NCI-H446 (cell line): ENCODE data around the gene COMMD10.
A peak's percentile ranks its signal among the peaks of the same experiment; 100 is the strongest.
"Not testable (repeated sequence)": the region's sequence is repeated elsewhere in the genome, so short reads cannot be mapped to it uniquely, and the experiment has no call there.

Experiments
- DNase-seq, 2 experiments: peaks; one replicate each; lab custom pipeline; 2025; lab: John Stamatoyannopoulos, UW

Gene COMMD10

DNA sequence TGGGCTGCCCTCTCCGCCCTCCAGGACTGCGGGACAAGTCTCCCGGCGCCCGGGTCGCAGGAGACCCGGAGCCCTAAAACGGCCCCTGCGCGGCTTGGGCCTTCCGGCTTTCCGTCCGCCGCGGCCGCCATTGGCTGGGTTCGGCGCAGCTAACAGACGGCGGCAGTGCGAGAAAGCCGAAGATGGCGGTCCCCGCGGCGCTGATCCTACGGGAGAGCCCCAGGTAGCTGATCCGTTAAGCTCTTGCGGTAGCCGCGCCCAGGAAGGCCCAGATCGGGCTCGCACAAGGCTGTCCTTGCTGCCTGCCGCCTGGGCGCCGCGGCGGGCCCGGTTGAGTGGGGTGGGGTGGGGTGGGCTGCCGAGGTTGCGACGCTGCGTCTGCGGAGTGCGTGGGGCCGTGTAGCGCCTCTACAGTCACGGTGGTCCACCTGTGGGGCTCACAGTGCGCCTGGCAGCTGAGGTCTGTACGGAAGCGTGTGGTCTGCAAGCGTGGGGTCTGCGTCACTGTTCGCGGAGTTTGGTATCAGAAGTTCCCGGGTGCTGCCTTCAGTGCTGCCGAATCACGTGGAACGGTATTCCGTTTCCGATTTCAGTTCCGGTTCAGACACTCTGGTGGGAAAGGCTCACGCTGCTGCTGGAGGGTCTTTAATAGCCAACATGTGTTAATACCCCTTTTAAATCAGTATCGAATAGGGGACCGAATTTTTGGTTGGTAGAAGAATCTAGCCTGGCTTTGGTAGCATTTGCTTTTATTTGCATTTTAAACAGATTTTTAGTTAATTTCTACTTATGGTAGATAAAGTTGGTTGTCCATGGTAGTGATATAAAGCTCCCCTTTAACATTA lies at the start of gene COMMD10:
TSS of gene COMMD10 (plus strand) at position 155 of the 845 bp plus-strand sequence.
- peak; percentile 24 to 79 for DNase-seq

DNA sequence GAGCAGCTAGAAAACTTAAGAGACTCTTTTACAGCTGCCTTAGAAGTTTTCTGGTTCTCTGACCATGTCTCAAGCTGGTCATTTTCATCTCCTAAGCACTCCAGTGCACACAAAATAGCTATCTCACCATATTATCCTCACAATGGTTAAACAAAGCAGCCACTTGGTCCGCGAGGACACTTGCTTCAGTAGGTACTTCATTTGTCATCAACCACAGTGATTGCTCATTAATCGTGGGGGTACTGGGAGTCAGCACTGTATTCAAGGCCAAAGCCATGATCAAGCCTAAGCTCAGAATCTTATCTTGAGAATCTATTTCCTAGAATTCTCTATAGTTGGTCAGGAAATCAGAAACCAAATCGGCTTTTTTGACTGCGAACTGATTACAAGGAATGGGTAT lies 49.7 kb upstream of the COMMD10 start:
- no peak for DNase-seq

DNA sequence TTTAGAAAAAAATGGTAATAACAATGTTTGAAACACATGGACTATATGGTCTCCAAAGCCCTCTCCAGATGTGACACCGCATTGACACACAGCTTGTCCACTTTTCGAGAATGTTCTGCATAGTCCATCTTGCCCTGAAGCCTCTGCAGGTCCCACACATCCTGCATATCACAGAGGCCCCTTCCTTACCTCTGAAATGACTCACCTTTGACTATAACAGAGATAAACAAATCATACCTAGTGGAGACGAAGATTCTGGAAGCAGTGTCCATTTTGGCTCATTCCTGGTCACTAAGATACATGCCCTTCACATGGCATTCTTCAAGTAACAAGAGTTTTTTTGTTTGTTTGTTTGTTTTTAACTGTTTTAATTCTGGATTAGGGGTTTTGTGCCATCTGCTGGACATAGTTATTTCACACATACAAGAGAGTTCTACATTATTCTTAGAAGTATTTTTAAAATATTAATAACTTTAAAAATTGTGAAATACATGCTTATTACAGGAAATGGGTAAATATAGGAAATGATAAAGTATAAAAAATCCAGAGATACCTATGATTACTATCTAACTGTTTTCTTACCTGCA lies 47.5 kb upstream of the COMMD10 start:
- DNase-seq = no peak

DNA sequence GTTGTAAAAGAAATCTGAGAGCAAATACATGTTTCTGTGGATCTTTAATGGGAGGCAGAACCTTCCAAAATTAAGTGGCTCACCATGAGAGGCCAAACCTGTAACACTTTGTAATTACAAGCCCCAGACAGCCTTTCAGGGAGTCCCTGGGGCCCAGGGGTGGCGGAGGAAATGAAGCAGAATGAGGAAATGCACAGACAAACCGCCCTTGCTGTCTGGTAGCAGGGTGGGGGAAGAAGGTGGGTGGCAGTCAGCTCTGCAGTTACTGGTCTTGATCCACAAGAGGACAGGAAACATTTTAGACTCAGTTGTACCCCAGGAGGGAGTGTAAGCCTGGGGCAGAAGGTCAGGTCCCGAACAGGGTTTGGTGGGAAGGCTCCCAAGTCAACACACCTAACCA lies 46.0 kb upstream of the COMMD10 start:
- no peak for DNase-seq

DNA sequence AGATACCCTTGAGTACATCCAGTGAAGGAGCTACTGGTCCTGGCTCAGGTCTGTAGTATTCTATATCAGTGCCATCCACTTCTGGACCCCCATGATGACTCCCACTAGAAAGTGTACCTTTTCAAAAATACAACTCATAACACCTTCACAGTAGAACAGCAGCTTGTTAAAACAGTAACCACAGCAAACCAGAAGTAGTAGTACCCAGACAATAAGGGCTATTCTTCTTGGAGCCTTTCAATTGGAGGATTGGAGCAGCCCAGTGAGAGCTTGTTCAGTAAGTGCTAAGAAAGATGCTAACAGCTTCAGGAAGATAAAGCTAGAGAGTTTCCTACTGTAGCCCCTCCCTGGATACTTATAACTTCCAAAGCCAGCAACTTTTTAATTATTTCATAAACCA lies 42.5 kb upstream of the COMMD10 start:
- no peak for DNase-seq

DNA sequence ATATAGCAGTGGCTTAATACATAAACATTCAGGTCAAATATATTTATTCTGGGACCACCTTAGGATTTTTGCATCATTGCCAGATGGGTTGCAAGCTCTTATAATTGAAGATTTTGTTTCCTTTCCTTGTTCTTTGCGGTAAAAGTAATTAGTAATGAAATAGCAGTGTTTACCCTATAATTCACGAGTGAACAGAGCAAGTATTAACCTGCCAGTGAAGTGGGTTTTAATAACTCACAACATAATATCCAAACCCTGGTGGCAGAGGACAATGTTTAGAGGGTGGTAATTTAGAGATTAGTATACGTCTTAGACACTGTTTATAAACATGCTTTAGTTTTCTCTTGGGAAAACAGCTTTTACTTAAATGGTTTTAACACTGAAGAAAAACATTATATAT lies 40.8 kb upstream of the COMMD10 start:
- no peak for DNase-seq

DNA sequence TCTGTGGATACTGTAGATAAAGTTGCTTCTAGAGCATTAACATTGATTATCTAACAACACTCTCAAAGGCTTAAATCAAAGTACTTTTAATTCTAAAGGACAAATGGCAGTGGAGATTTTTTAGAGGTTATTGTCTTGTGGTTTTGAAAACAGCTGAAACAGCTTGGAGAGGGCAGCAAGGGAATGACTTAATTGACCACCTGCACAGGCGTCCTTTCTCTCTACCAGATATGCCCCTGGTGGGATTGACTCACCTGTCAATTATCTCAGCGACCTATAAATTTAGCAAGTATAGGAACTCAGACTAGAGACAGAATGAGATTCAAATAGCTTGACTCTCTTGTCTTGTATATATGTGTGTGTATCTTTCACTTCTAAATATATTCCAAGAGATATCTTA lies 39.0 kb upstream of the COMMD10 start:
- no peak for DNase-seq

DNA sequence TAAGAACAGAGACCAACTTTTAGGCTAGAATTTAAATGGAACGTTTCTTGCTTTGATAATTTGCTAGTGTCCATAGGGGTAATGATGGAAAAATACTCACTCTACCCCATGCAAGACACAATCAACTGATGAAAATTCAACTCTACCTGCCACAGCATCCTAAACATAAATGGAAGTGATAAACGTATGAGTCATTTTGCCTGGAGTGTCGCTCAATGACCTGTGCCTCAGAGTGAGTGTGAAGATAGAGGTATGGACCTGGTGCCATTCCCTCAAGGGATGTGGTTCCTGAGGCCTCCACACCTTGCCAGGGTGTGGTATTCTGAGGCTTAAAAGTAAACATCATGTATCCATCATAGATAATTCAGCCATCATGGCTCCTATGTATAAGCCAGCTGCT lies 38.6 kb upstream of the COMMD10 start:
- DNase-seq = no peak

DNA sequence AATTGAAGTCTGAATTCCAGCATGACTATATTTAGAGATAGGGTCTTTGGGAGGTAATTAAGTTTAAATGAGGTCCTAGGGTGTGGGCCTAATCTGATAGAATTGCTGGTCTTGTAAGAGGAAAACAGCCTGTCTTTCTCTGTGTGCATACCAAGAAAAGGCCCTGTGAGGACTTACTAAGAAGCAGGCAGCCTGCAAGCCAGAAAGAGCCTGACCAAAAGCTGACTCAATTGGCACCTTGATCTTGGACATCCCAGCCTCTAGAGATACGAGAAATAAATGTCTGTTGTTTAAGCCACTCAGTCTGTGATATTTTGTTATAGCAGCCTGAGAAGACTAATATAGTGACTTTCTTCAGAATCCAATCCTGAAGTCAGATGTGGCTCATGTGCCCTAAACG lies 38.0 kb upstream of the COMMD10 start:
- DNase-seq = no peak

DNA sequence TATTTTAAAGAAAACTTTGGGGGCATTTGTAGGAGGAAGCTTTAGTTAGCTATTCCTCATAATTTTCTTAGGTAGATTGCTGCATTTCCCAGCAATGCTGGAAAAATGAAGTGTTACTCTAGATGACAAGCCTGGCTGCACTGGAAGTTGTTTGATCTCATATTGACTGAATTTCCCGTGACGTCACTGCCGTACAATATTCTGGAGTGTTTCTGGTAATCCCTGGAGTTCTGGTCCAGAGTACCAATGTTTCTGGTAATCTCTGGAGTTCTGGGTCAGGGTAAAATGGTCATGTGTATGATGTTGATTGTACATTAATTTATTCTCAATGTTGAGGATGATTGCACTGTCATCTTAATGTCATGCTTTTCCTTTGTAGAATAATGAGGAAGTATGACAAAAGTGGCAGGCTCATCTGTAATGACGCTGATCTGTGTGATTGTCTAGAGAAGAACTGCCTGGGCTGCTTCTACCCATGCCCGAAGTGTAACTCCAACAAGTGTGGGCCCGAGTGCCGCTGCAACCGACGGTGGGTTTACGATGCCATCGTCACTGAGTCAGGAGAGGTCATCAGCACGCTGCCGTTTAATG lies 26.4 kb upstream of the COMMD10 start:
- DNase-seq = no peak

DNA sequence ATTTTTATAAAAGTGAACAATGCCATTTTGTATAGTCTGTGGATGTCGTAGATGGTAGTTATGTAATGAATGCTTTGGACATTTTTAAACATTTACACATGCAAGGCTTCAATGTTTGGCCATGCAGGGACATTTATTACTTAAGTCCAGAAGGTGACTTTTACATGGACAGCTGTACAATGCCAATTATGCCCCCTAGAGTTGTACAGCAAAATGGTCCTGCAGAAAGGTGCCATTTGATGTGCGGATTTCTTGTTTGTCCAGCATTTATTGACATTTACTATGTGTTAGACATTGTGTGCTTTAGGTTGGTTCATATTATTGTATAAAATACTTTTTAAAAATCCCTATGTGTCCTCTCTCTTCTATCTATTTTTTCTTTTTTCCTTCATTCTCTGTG lies 22.5 kb upstream of the COMMD10 start:
- DNase-seq = no peak

DNA sequence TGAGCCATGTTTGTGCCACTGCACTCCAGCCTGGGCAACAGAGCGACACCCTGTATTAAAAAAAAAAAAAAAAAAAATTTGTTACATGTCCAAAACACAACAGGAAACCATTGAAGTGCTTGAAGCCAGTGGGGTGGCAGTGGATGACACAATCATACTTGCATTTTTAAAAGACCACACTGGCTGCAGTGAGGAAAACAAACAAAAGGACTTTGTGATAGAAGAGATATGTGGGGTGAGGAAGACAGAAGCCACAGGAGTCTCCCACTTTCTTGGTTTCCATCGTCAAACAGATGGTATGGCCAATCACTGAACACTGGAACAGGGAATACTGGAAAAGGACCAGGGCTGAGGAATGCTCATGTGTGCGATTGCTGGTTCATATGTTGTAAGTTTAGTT lies 20.9 kb upstream of the COMMD10 start:
- DNase-seq = no peak

DNA sequence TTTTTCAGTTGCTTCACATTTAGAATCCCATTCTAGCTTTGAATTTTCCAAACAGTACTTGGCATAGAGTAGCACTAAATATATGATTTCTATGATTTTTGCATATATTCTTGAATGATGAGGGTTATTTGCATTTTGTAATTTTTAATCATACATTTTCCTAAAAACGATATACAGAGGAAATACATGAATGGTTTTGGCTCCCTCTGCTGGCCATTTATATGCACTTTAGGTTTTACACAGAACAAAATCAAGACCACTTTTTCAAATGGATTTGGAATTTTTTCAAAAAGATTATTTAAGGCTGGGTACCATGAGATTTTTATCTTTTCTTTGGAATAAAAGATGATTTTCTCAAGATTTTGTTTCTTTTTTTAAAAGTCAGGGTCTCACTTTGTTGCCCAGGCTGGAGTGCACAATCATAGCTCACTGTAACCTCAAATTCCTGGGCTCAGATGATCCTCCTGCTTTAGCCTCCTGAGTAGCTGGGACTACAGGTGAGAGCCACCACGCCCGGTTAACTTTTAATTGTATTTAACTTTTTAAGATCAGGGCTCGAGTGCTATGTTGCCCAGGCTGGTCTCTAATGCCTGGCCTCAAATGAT lies 16.7 kb upstream of the COMMD10 start:
- DNase-seq = peak; percentile 30 to 66

DNA sequence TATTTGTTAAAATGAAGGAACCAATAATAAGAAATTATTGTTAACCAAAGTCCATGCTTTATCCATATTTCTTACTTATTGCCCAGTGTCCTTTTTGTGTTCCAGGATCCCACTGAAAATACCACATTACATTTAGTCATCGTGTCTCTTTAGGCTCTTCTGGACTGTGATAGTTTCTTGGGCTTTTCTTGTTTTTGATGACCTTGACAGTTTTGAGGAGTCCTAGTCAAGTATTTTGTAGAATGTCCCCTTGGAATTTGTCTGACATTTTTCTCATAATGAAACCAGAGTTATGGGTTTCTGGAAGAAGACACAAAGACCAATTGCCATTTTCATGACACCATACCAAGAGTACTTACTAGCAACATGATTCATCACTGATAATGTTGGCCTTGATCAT lies 13.6 kb upstream of the COMMD10 start:
- DNase-seq = no peak

DNA sequence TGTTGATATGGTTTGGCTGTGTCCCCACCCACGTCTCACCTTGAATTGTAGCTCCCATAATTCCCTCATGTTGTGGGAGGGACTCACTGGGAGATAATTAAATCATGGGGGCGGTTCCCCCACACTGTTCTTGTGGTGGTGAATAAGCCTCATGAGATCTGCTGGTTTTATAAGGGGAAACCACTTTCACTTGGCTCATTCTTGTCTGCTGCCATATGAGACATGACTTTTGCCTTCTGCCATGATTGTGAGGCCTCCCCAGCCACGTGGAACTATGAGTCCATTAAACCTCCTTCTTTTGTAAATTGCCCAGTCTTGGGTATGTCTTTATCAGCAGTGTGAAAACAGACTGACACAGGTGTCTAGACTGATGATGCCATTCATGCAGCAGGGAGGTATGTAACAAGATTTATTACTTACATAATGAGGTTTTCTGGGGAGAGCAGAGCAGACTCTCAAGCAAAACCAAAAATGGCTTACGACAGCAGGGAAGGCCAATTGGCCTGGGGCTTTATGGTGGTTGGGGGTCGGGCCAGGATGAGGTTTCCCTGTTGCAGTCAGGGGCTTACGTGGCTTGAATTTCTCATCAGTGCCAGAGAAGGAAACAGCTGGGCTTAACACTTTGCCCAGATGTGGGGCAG lies 9.5 kb upstream of the COMMD10 start:
- DNase-seq = no peak

DNA sequence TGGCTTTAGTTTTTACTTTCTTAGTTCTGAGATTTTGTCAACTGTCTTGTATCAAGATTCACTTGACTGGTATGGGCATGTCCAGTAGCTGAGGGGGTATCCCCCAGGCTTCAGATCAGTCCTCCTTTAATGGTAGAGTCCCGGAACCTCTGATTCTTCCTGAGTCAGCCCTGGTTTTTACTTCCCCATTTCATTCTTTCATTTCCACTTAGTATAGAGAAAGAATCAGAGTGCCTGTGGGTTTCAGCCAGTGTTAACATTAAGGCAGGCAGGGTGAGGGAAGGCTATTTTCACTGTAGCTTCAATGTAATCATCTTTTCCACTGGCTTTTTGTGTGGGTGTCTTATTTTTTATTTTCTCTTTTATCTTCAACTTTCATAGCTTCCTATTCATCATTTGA lies 8.3 kb upstream of the COMMD10 start:
- no peak for DNase-seq

DNA sequence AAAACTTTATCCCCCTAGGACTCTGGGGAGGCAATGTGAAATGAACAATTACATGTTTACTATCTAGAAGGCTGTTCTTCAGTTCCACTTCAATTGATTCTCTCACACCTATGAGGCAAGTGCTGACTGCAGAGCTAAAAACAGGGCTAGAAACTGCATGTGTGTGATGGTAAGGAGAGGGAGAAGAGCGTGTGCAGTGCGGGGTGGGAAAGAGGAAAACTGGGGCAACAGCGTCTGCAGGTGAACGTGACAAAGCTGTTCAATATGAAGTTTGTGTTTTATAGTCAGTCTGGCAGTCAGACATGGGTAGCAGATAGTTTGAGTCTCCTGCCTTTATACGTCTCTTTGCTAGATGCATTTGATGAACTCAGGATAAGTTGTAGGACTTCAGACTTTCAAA lies 6.6 kb upstream of the COMMD10 start:
- DNase-seq = no peak

DNA sequence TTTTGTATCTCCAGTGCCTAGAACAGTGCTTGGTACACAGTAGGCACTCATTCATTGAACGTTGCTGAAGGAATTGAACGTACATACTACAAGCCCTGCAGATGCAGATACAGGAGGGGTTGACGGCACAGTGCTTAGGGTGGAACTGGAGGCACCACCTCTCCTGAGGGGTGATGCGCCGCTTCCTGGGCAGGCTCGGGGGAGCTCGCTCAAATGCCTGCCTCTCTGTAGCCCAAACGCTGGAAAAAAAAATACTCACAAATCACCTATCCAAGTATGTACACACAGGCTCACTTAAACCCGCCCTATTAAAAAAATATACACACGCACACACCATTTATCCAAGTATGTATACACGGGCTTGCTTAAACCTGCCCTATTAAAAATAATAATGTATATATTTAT lies 536 bp upstream of the COMMD10 start:
- no peak for DNase-seq

DNA sequence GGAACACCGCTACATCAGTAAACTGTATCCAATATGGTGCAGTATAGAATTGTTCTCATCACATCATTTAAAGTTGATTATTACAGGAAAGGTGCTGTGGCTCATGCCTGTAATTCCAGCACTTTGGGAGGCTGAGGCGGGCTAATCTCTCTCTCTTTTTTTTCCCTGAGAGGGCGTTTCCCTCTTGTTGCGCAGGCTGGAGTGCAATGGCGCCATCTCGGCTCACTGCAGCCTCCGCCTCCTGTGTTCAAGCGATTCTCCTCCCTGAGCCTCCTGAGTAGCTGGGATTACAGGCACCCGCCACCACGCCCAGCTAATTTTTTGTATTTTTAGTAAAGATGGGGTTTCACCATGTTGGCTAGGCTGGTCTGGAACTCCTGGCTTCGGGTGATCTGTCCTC lies 1.5 kb downstream of the COMMD10 start:
- not testable (repeated sequence) for DNase-seq

DNA sequence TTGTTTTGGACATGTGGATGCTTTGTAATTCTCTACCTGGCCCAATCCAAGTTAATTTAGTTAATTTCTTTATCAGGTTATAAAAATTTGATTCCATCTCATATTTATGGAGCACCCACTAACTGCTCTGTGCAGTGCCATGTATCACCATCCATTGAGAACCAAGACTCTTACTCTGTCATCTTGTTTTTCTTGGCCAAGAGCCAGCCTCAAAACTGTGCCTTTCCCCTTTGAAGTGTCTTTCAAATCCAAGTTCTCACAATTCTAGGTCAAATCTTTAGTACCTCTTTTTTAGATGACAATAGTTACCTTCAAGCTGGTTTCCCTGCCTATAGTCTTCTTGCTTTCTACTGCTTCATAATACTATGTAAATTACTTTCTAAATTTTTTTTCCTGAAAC lies 3.2 kb downstream of the COMMD10 start:
- no peak for DNase-seq

DNA sequence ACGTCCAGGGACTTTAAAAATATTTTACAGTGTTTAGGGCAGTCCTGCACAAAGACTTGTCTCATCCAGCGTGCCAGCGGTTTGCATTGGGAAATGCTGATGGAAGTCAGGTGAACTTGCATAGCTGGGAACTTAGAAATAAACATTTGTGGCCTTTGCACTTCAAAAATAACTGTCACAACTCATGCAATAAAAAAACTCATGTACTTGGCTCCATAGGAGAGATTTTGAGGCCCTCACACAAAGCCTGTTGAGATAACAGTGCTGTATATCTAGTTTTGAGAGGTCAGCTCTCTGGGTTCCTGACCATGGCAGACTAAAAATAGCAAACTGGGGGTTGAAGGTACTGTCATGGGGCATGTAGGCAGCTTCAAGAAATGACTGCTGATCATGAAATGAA lies 5.5 kb downstream of the COMMD10 start:
- no peak for DNase-seq

DNA sequence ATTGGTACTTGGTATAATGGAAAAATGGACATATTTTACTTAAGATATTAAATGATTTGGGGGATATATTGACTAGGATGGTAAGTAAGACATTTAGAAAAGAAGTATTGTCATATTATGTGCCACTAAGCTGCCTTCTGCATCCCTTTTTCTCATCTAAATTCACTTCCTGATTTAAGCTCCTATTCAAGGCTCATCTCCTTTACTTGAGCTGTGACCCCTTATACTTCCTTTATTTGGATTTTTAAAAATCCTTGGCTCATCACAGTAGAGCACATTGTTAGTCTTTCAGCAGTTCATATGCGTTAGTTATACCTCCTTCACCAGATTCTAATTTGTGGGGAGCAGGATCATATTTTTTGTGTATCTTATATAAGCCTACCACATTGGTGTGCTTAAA lies 6.6 kb downstream of the COMMD10 start:
- DNase-seq = no peak

DNA sequence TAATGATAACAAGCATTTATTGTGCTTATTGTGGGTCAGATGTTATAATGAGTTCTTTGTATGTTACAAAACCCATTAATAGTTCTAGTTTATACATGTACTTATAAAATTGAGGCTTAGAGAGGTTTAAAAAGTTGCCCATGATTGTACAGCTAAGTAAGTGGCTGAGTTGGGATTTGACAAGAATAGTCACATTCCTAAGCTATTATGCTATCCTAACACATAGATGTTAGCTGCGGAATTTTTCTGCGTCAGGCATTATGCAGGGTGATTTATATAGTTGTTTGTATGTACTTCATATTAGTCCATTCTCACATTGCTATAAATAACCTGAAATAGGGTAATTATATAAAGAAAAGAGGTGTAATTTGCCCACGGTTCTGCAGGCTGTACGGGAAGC lies 12.5 kb downstream of the COMMD10 start:
- DNase-seq = no peak
